WTC11 (cell line): ENCODE measurements around the gene PLEKHH2. TPM values are rescaled to one million over a fixed set of nuclear protein-coding genes. Genes with fewer than 3 reads are reported as not detected.

Experiments
- ATAC-seq: fragments of 200-7000 bp; cut with Tn5 transposase; 2 replicates; pipeline ENCODE4 v1.10.0; 2021; ENCODE audit warnings: mild to moderate bottlenecking, moderate library complexity
- CTCF ChIA-PET: fragments of 300-600 bp; sonication (Branson Sonifier 250); formaldehyde crosslinking; loops from one replicate; lab custom pipeline; 2021; ENCODE audit warnings: antibody characterized with exemption; lab: Charles Lee
- POLR2A ChIA-PET: fragments of 350-600 bp; sonication (Branson Sonifier 250); formaldehyde crosslinking; loops from one replicate; lab custom pipeline; 2021; ENCODE audit warnings: antibody characterized with exemption; lab: Charles Lee
- DNase-seq: peaks from one replicate; pipeline ENCODE4 v3.0.0; 2021; ENCODE audit warnings: low spot score
- H3K27ac Mint-ChIP-seq: 2 replicates; pipeline ENCODE4 v1.8.0; 2021; ENCODE audit warnings: mixed read lengths
- H3K27me3 Mint-ChIP-seq: 2 replicates; pipeline ENCODE4 v1.8.0; 2021; ENCODE audit warnings: low read depth, mild to moderate bottlenecking, moderate library complexity, mixed read lengths
- H3K36me3 Mint-ChIP-seq: 2 replicates; pipeline ENCODE4 v1.8.0; 2021; ENCODE audit warnings: mixed read lengths
- H3K4me1 Mint-ChIP-seq: 2 replicates; pipeline ENCODE4 v1.8.0; 2022; ENCODE audit warnings: mixed read lengths
- H3K4me3 Mint-ChIP-seq: 2 replicates; pipeline ENCODE4 v1.8.0; 2021; ENCODE audit warnings: mild to moderate bottlenecking, moderate library complexity, mixed read lengths
- H3K9me3 Mint-ChIP-seq: 2 replicates; pipeline ENCODE4 v1.8.0; 2021; ENCODE audit warnings: mixed read lengths
- AFF4 ChIP-seq: sonication (generic); formaldehyde crosslinking; IDR thresholded peaks from 2 replicates; pipeline ENCODE4 v1.8.1; 2023; ENCODE audit warnings: mild to moderate bottlenecking, missing genetic modification reagents, borderline replicate concordance
- CREM ChIP-seq: sonication (generic); formaldehyde crosslinking; IDR thresholded peaks from 2 replicates; pipeline ENCODE4 v1.8.1; 2022; ENCODE audit warnings: mild to moderate bottlenecking, missing genetic modification reagents, moderate library complexity
- E2F5 ChIP-seq: sonication (generic); formaldehyde crosslinking; IDR thresholded peaks from 2 replicates; pipeline ENCODE4 v1.8.1; 2022; ENCODE audit warnings: mild to moderate bottlenecking, moderate library complexity, missing genetic modification reagents
- GABPB1 ChIP-seq: sonication (generic); formaldehyde crosslinking; IDR thresholded peaks from 2 replicates; pipeline ENCODE4 v1.8.1; 2023; ENCODE audit warnings: mild to moderate bottlenecking, missing genetic modification reagents
- GRHL2 ChIP-seq: fragments of 250-450 bp; sonication (Bioruptor Pico); IDR thresholded peaks from 2 replicates; pipeline ENCODE4 v1.8.0; 2022; ENCODE audit warnings: mild to moderate bottlenecking, moderate library complexity; ENCODE audit not compliant: insufficient replicate concordance, severe bottlenecking
- MXD4 ChIP-seq: fragments of 250-450 bp; sonication (Bioruptor Pico); IDR thresholded peaks from 2 replicates; pipeline ENCODE4 v1.8.0; 2021; ENCODE audit warnings: mild to moderate bottlenecking, moderate library complexity, borderline replicate concordance
- NFYB ChIP-seq: sonication (generic); formaldehyde crosslinking; conservative IDR thresholded peaks from 2 replicates; pipeline ENCODE4 v1.8.0; 2022; ENCODE audit warnings: low read depth, missing genetic modification reagents
- NR2C2 ChIP-seq: sonication (generic); formaldehyde crosslinking; IDR thresholded peaks from 2 replicates; pipeline ENCODE4 v1.8.0; 2022; ENCODE audit warnings: mild to moderate bottlenecking, missing genetic modification reagents
- PRRX2 ChIP-seq: fragments of 250-450 bp; sonication (Bioruptor Pico); IDR thresholded peaks from 2 replicates; pipeline ENCODE4 v1.8.0; 2021; ENCODE audit warnings: mild to moderate bottlenecking
- RELA ChIP-seq: sonication (generic); formaldehyde crosslinking; IDR thresholded peaks from 2 replicates; pipeline ENCODE4 v1.8.1; 2022; ENCODE audit warnings: missing genetic modification reagents, mild to moderate bottlenecking, borderline replicate concordance
- RORB ChIP-seq: fragments of 250-450 bp; sonication (Bioruptor Pico); IDR thresholded peaks from 2 replicates; pipeline ENCODE4 v1.9.0; 2021; ENCODE audit warnings: mild to moderate bottlenecking
- SOX15 ChIP-seq: fragments of 250-450 bp; sonication (Bioruptor Pico); IDR thresholded peaks from 2 replicates; pipeline ENCODE4 v1.9.0; 2021; ENCODE audit warnings: mild to moderate bottlenecking
- ZNF317 ChIP-seq: sonication (generic); formaldehyde crosslinking; IDR thresholded peaks from 2 replicates; pipeline ENCODE4 v1.8.1; 2023; ENCODE audit warnings: low read depth, mild to moderate bottlenecking, moderate library complexity, missing genetic modification reagents, borderline replicate concordance
- ZNF425 ChIP-seq: fragments of 250-450 bp; sonication (Bioruptor Pico); conservative IDR thresholded peaks from 2 replicates; pipeline ENCODE4 v1.9.0; 2021; ENCODE audit warnings: mild to moderate bottlenecking
- ZNF532 ChIP-seq: fragments of 250-450 bp; sonication (Bioruptor Pico); IDR thresholded peaks from 2 replicates; pipeline ENCODE4 v1.9.0; 2021; ENCODE audit warnings: mild to moderate bottlenecking, borderline replicate concordance
- ZSCAN18 ChIP-seq: fragments of 250-450 bp; sonication (Bioruptor Pico); IDR thresholded peaks from 2 replicates; pipeline ENCODE4 v2.1.2; 2022; ENCODE audit warnings: mild to moderate bottlenecking, moderate library complexity
- total RNA-seq: library from RNA; stranded (reverse); gene quantifications from 3 replicates; pipeline ENCODE4 v1.2.3, GENCODE V29; 2021

The PLEKHH2 gene
- total RNA-seq, 1 experiment from 2014 or later = 5.8 TPM

GRCh38 chr2:43657241-43657640 lies 20.2 kb downstream of the PLEKHH2 start:
- H3K36me3 Mint-ChIP-seq = peaks cover 8% of the 10 kb centered on the region
- CTCF ChIA-PET = no interaction called here
- no peak overlapping the region for H3K27ac Mint-ChIP-seq
- H3K27me3 Mint-ChIP-seq = peaks cover 2% of the 10 kb centered on the region; the same call in 1 of the 2 replicates
- peaks cover 10% of the 10 kb centered on the region for H3K9me3 Mint-ChIP-seq
- H3K4me3 Mint-ChIP-seq = no peak overlapping the region
- no peak for TF ChIP-seq ZNF532
- TF ChIP-seq CREM (CRISPR knock-in tag) = no peak
- TF ChIP-seq ZNF425 (CRISPR knock-in tag) = no peak
- TF ChIP-seq NFYB (CRISPR knock-in tag) = no peak
- TF ChIP-seq MXD4 (CRISPR knock-in tag) = no peak
- TF ChIP-seq PRRX2 (CRISPR knock-in tag) = no peak
- TF ChIP-seq ZNF317 = no peak
- no peak for TF ChIP-seq AFF4 (CRISPR knock-in tag)
- no peak for DNase-seq
- H3K4me1 Mint-ChIP-seq = no peaks in the 10 kb centered on the region
- no peak for ATAC-seq
- POLR2A ChIA-PET = no interaction called here

- peaks cover 13% of the 10 kb centered on the region for H3K36me3 Mint-ChIP-seq
- H3K27me3 Mint-ChIP-seq = peaks cover 2% of the 10 kb centered on the region; the same call in 1 of the 2 replicates
- ATAC-seq (no peak), DNase-seq (no peak)
- ChIA-PET POLR2A (no interaction called here), CTCF (no interaction called here)
- H3K27ac Mint-ChIP-seq = no peak overlapping the region
- peak overlapping the region; percentile 42 for H3K4me3 Mint-ChIP-seq
- H3K4me1 Mint-ChIP-seq = no peaks in the 10 kb centered on the region
- H3K9me3 Mint-ChIP-seq = peaks cover 24% of the 10 kb centered on the region
- TF ChIP-seq RORB (no peak), GABPB1 (0 out of 2 replicates have a peak, but pooled peaks have one; percentile 26), RELA (no peak), SOX15 (CRISPR knock-in tag) (no peak), ZSCAN18 (no peak), E2F5 (no peak), GRHL2 (CRISPR knock-in tag) (no peak), NR2C2 (CRISPR knock-in tag) (no peak)
These were observed 38.7 kb downstream of the PLEKHH2 start for GRCh38 chr2:43675646-43676321.
